GM21825 (cell line): Measurements from ENCODE around the gene CTSW.

ENCODE experiments used
- ATAC-seq: cut with Tn5 transposase; IDR thresholded peaks from one replicate; pipeline ENCODE4 v1.9.1; 2021; ENCODE audit warnings: mild to moderate bottlenecking, moderate library complexity; ENCODE audit not compliant: unreplicated experiment

The CTSW gene

DNA sequence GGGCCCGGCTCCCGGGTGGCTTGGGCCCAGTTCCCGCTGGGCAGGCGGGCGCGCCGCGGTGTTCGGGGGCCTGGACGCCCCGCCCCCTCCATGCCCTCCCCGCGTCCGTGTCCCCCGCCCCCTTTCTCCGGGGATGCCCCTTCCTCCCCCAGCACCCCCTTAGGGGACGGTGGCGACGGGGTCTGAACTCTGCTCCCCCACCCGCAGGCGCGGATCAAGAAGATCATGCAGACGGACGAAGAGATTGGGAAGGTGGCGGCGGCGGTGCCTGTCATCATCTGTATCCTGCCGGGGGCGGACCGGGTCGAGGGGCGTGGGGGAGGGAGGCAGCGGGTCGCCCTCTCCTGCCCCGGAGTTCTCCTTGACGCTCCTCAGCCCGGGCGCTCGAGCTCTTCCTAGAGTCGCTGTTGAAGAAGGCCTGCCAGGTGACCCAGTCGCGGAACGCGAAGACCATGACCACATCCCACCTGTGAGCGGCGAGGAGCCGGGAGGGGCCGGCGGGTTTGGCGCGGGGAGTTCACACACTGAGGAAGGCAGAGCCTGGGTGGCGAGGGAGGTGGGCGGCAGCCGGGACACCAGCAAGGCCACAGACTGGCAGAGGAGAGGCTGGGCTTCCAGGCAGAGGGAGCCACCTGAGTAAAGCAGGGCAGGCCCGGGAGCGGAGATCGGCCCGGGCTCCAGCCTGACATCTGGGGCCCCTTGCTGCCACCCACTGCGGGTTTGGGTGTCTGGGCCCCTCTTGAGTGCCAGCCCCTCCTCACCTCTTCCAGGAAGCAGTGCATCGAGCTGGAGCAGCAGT is 40.1 kb downstream of the CTSW start:
- peak; percentile 26 for ATAC-seq

DNA sequence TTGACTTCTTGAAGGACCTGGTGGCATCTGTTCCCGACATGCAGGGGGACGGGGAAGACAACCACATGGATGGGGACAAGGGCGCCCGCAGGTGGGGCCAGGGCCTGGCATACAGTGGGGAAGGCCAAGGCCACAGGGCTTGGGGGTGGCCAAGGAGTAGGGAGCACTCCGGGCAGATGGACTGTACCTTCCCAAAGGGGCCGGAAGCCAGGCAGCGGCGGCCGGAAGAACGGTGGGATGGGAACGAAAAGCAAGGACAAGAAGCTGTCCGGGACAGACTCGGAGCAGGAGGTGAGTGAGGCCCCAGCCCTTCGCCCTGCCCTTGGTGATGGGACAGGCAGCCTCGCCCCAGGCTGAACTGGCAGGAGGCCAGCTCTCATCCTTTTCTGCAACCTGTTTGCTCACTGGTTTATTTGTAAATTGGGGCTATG is 40.8 kb downstream of the CTSW start:
- ATAC-seq = no peak

DNA sequence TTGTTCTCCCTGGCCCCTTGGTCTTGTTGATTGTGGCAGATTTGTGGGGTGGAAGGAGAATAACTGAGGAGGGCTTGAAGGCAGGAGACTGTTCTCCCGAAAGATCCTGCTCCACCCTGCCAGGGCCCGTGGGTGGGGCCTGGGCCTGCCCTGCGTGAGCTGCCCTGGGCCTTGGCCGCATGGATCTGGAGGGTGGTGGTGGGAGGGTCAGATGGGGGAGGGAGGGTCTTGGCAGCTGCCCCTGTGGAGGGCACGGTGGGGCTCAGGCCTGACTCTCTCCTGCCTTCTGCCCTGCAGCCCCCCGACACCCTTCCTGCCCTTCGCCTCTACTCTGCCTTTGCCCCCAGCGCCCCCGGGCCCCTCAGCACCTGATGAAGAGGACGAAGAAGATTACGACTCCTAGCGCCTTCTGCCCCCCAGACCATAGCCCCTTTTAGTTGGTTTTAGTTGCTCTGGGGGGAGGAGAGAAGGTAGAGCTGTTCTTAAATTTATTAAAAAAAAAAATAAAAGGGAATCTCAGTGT is 41.5 kb downstream of the CTSW start:
- ATAC-seq = no peak

DNA sequence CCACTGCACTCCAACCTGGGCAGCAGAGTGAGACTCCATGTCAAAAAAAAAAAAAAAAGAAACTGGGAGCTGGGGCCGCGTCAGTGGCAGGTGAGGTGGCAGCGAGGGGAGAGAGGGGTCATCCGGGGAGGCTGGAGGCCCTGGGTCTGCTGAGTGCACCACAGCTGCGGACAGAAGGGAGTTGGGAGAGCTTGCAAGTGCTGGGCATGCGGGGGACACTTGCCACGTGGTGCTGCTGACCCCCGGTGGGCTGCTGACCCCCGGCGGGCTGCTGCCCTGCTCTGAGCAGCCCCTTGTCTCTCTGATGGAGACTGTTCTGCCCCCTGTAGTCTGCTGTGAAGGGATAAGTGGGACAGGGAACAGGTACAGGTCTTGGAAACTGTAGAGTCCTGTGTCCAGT is 42.2 kb downstream of the CTSW start:
- no peak for ATAC-seq

DNA sequence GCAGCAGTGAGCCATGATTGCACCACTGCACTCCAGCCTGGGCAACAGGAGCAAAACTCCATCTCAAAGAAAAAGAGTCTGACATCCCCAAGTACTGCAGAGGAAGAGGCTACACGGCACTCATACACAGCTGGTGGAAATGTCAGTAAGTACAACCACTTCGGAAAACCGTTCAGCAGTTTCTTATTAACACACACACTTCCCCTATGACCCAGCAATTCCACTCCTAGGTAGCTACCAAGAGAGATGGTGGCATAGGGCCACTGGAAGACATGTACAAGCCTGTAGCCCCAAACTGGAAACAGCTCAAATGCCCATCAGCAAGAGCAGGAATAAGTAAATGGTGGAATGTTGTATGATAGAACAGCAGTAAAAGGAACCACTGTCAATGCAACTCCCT is 42.9 kb downstream of the CTSW start:
- ATAC-seq = no peak

- no peak for ATAC-seq
These were observed 45.8 kb downstream of the CTSW start for GRCh38 chr11:65925397-65925796.

- peak; percentile 65 for ATAC-seq
These were observed 48.3 kb downstream of the CTSW start for GRCh38 chr11:65927904-65928397.

GRCh38 chr11:65928667-65929066 is 49.0 kb downstream of the CTSW start:
- no peak for ATAC-seq

DNA sequence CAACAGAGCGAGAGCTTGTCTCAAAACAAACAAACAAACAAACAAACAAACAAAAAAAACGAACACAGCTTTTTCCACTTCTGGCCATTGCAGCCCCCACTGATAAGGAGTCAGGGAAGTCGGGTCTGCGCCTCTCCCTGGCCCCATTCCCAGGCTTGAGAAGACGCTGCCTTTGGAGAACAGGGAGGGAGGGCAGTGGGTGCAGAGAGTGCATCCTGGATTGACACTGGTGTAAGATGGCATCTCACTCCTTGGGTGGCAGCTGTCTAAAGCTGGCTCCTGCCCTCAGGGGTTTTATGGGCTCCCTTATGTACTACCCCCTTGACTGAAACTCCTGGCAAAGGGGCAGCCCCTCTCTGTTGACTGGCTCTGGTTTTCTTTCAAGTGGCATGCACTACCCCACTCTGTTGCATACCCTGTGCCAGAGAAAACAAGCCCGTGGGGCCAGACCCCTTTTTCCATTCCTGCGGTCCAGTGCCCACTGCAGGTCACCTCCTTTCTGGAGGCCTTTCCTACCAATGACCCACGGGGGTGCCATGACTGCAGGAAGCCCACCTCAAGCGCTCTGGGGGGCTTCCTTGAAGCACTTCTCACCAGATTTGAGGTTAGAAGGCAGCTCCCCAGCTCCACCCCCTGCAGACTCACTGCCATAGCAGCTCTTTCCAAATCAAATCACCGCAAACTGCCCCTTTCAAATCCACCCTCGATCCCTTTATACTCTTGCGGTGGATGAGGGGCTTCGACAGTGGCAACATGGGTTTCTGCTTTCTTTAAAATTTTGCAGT is 52.3 kb downstream of the CTSW start:
- no peak for ATAC-seq

GRCh38 chr11:65932558-65932919 is 52.9 kb downstream of the CTSW start:
- ATAC-seq = no peak
